ENCODE data around the gene TRPV3. TPM values are rescaled to one million over a fixed set of nuclear protein-coding genes. Genes with fewer than 3 reads are reported as not detected.

Gene TRPV3
- total RNA-seq, 1 experiment from 2014 or later, result 4.4 TPM

DNA sequence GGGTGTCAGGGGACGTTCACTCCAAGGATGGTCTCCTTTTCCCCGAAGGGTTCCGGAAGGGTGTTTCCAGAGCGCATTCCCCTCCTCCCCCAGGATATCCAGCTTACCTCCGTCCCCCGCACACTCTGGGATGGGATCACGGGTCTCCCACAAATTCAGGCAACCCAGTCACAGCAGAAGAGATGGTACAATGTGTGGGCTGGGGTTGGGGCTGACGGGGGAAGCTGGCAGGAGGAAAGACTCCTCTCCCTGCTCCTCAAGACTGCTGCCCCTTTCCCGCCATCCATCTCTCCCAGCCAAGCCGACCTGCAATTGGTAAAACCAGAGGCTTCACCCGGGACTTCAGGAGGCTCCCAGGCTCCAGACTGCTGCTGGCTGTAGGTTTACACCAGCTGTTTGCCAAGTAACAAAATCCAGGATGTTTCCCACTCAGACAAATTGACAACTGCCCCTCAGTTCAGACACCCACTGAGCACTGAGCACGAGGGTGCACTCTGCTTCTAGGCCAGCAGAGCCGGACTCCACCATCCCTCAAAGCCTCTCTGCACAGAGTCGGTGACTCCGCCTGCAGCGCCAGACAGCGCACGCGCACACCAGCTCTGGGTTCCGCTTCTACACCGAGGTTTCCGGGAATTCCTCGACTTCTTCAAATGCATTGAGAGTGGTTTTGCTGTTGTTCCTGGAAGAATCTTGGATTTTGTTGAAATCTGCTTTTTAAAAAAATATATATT lies 44.1 kb downstream of the TRPV3 start:
- TF ChIP-seq, protein P1, sequence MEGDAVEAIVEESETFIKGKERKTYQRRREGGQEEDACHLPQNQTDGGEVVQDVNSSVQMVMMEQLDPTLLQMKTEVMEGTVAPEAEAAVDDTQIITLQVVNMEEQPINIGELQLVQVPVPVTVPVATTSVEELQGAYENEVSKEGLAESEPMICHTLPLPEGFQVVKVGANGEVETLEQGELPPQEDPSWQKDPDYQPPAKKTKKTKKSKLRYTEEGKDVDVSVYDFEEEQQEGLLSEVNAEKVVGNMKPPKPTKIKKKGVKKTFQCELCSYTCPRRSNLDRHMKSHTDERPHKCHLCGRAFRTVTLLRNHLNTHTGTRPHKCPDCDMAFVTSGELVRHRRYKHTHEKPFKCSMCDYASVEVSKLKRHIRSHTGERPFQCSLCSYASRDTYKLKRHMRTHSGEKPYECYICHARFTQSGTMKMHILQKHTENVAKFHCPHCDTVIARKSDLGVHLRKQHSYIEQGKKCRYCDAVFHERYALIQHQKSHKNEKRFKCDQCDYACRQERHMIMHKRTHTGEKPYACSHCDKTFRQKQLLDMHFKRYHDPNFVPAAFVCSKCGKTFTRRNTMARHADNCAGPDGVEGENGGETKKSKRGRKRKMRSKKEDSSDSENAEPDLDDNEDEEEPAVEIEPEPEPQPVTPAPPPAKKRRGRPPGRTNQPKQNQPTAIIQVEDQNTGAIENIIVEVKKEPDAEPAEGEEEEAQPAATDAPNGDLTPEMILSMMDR (IDR thresholded peaks at IDR 0.05; ENCODE audit: unreplicated experiment), result no peak
- ChIA-PET POLR2A (interaction anchor here (0.9 kb wide), 1 partner anchor 12 kb away, joined by 3 read pairs; no protein-coding TSS in a partner anchor), CTCF (no interaction called here)
- no peak overlapping the region for H3K4me3 Mint-ChIP-seq (ENCODE audit: unreplicated experiment)
- intact Hi-C loops (cut with micrococcal nuclease), result no loop called here
- H3K4me1 Mint-ChIP-seq (ENCODE audit: insufficient read depth, unreplicated experiment), result no peaks in the 10 kb centered on the region
- no peak for DNase-seq (ENCODE audit: unreplicated experiment)
- H3K27ac Mint-ChIP-seq (ENCODE audit: low read depth, unreplicated experiment), result no peak overlapping the region
- no TSS peak for BruUV-seq (replicated peaks)
- H3K27me3 Mint-ChIP-seq (ENCODE audit: insufficient read depth, unreplicated experiment), result no peaks in the 10 kb centered on the region
- H3K36me3 Mint-ChIP-seq (ENCODE audit: insufficient read depth, unreplicated experiment), result no peaks in the 10 kb centered on the region
- no peaks in the 10 kb centered on the region for H3K9me3 Mint-ChIP-seq (ENCODE audit: unreplicated experiment)

- ChIA-PET CTCF (no interaction called here), POLR2A (no interaction called here)
- Mint-ChIP-seq H3K4me1 (ENCODE audit: insufficient read depth, unreplicated experiment) (no peaks in the 10 kb centered on the region), H3K4me3 (ENCODE audit: unreplicated experiment) (no peak overlapping the region), H3K27ac (ENCODE audit: low read depth, unreplicated experiment) (no peak overlapping the region), H3K27me3 (ENCODE audit: insufficient read depth, unreplicated experiment) (no peaks in the 10 kb centered on the region), H3K9me3 (ENCODE audit: unreplicated experiment) (no peaks in the 10 kb centered on the region), H3K36me3 (ENCODE audit: insufficient read depth, unreplicated experiment) (no peaks in the 10 kb centered on the region)
- intact Hi-C loops (cut with micrococcal nuclease), result no loop called here
- DNase-seq (ENCODE audit: unreplicated experiment), result no peak
- TF ChIP-seq, protein P1 (IDR thresholded peaks at IDR 0.05; ENCODE audit: unreplicated experiment), result no peak
- no TSS peak for BruUV-seq (replicated peaks)
Observed at GRCh38 chr17:3512505-3513171, 45.0 kb downstream of the TRPV3 start.

GRCh38 chr17:3511852-3512504 lies 45.6 kb downstream of the TRPV3 start:
- Mint-ChIP-seq H3K9me3 (ENCODE audit: unreplicated experiment) (no peaks in the 10 kb centered on the region), H3K27ac (ENCODE audit: low read depth, unreplicated experiment) (no peak overlapping the region), H3K4me1 (ENCODE audit: insufficient read depth, unreplicated experiment) (no peaks in the 10 kb centered on the region), H3K27me3 (ENCODE audit: insufficient read depth, unreplicated experiment) (no peaks in the 10 kb centered on the region), H3K36me3 (ENCODE audit: insufficient read depth, unreplicated experiment) (no peaks in the 10 kb centered on the region), H3K4me3 (ENCODE audit: unreplicated experiment) (no peak overlapping the region)
- ChIA-PET CTCF (interaction anchor here (0.6 kb wide), 1 partner anchor 31 kb away, joined by 4 read pairs; no protein-coding TSS in a partner anchor), POLR2A (no interaction called here)
- TF ChIP-seq, protein P1 (IDR thresholded peaks at IDR 0.05; ENCODE audit: unreplicated experiment), result no peak
- no peak for DNase-seq (ENCODE audit: unreplicated experiment)
- intact Hi-C loops (cut with micrococcal nuclease), result no loop called here
- no TSS peak for BruUV-seq (replicated peaks)

DNA sequence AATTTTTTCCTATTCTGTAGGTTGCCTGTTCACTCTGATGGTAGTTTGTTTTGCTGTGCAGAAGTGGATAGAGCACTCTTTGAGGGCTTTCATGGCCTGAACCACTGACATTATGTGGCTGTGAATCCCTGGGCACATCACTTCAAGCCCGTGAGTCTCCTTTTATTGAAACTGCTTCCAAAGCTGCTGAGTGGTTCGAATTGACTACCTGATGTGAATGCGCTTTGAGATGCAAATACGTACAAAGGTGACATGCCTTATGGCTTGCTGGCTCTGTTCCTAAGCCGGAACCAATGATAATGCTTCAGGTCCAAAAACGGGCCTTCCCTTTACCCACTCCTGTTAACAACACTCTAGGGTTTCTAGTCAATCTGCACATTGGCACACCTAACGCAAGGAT lies 47.5 kb downstream of the TRPV3 start:
- CTCF ChIA-PET, result no interaction called here
- TF ChIP-seq, protein P1 (IDR thresholded peaks at IDR 0.05; ENCODE audit: unreplicated experiment), result no peak
- H3K27ac Mint-ChIP-seq (ENCODE audit: low read depth, unreplicated experiment), result no peak overlapping the region

More for the DNA sequence above, 47.5 kb downstream of the TRPV3 start:
- BruUV-seq (replicated peaks), result no TSS peak
- H3K4me1 Mint-ChIP-seq (ENCODE audit: insufficient read depth, unreplicated experiment), result no peaks in the 10 kb centered on the region
- DNase-seq (ENCODE audit: unreplicated experiment), result no peak
- H3K4me3 Mint-ChIP-seq (ENCODE audit: unreplicated experiment), result no peak overlapping the region
- no peaks in the 10 kb centered on the region for H3K36me3 Mint-ChIP-seq (ENCODE audit: insufficient read depth, unreplicated experiment)
- POLR2A ChIA-PET, result no interaction called here
- intact Hi-C loops (cut with micrococcal nuclease), result no loop called here
- H3K9me3 Mint-ChIP-seq (ENCODE audit: unreplicated experiment), result no peaks in the 10 kb centered on the region
- H3K27me3 Mint-ChIP-seq (ENCODE audit: insufficient read depth, unreplicated experiment), result peaks cover under 1% of the 10 kb centered on the region
